K562 (cell line): ENCODE results near the gene SACM1L. TPM values are rescaled to one million over a fixed set of nuclear protein-coding genes. Genes with fewer than 3 reads are reported as not detected.

Experiments used
- DACH1 ChIP-seq: fragments of 450-650 bp; IDR thresholded peaks from 2 replicates; pipeline ENCODE4 v1.6.1; 2018; ENCODE audit not compliant: partially characterized antibody
- E2F6 ChIP-seq, 2 experiments: IDR thresholded peaks; 2 replicates each; pipeline ENCODE4 v1.6.1; 2011; ENCODE audit warnings: borderline replicate concordance in 1 of 2, control low read depth in 1 of 2, low read depth in 1 of 2, low read length in 1 of 2, mild to moderate bottlenecking in 1 of 2, mixed read lengths in 1 of 2, moderate library complexity in 1 of 2; ENCODE audit not compliant: insufficient read depth in 1 of 2, insufficient read length in 1 of 2, poor library complexity in 1 of 2, severe bottlenecking in 1 of 2; ENCODE audit errors: extremely low read depth in 1 of 2
- ILF3 ChIP-seq: fragments of 450-650 bp; IDR thresholded peaks from 2 replicates; pipeline ENCODE4 v1.6.1; 2018; ENCODE audit warnings: antibody characterized with exemption, mild to moderate bottlenecking, moderate library complexity, borderline replicate concordance
- KDM5B ChIP-seq: fragments of 200-600 bp; sonication (generic); IDR thresholded peaks from 2 replicates; pipeline ENCODE4 v1.6.1; 2012; ENCODE audit warnings: low read depth, mild to moderate bottlenecking, moderate library complexity, low read length, control low read depth, inconsistent platforms; ENCODE audit not compliant: insufficient replicate concordance
- MTA3 ChIP-seq: fragments of 450-650 bp; formaldehyde crosslinking; IDR thresholded peaks from 2 replicates; pipeline ENCODE4 v1.6.1; 2017; ENCODE audit warnings: mild to moderate bottlenecking, borderline replicate concordance
- NBN ChIP-seq: fragments of 450-650 bp; IDR thresholded peaks from 2 replicates; pipeline ENCODE4 v1.6.1; 2016; ENCODE audit warnings: low read depth, mild to moderate bottlenecking
- NFYB ChIP-seq: IDR thresholded peaks from 2 replicates; pipeline ENCODE4 v1.6.1; 2011; ENCODE audit warnings: mild to moderate bottlenecking, moderate library complexity; ENCODE audit not compliant: insufficient read length; ENCODE audit errors: extremely low read depth
- SMAD3 ChIP-seq: fragments of 450-650 bp; formaldehyde crosslinking; conservative IDR thresholded peaks from 2 replicates; pipeline ENCODE4 v1.4.0; 2020; ENCODE audit warnings: mild to moderate bottlenecking
- SMAD4 ChIP-seq: fragments of 250-450 bp; sonication (Bioruptor Pico); conservative IDR thresholded peaks from 2 replicates; pipeline ENCODE4 v1.8.0; 2021; ENCODE audit warnings: inconsistent platforms, mild to moderate bottlenecking, moderate library complexity
- SREBF1 ChIP-seq: fragments of 150-350 bp; IDR thresholded peaks from 2 replicates; pipeline ENCODE4 v1.6.1; 2014; ENCODE audit warnings: antibody characterized with exemption, low read depth, low read length, borderline replicate concordance
- STAT6 ChIP-seq: sonication (generic); formaldehyde crosslinking; IDR thresholded peaks from 2 replicates; pipeline ENCODE4 v1.8.1; 2023; ENCODE audit warnings: mild to moderate bottlenecking, missing genetic modification reagents
- TRIM24 ChIP-seq, 2 experiments: fragments of 450-650 bp; IDR thresholded peaks; 2 replicates each; pipeline ENCODE4 v1.6.1; 2016
- WHSC1 ChIP-seq: IDR thresholded peaks from one replicate; pipeline ENCODE4 v1.6.1; 2012; ENCODE audit warnings: low read length, control low read depth, inconsistent platforms
- ZNF431 ChIP-seq: sonication (generic); formaldehyde crosslinking; IDR thresholded peaks from 2 replicates; pipeline ENCODE4 v1.8.0; 2022; ENCODE audit warnings: mild to moderate bottlenecking, missing genetic modification reagents
- ZNF76 ChIP-seq: fragments of 250-450 bp; sonication (Bioruptor Pico); IDR thresholded peaks from 2 replicates; pipeline ENCODE4 v1.4.0; 2020; ENCODE audit warnings: mild to moderate bottlenecking, moderate library complexity, borderline replicate concordance
- ZNF766 ChIP-seq: fragments of 200-800 bp; sonication (Bioruptor generic); conservative IDR thresholded peaks from 2 replicates; pipeline ENCODE4 v1.6.1; 2016; ENCODE audit warnings: missing genetic modification characterization, missing compliant biosample characterization
- polyA plus RNA-seq, 8 experiments: library from polyadenylated mRNA; depleted of rRNA in 4 of 8; stranded (reverse) in 5 of 8; unstranded in 3 of 8; fragments of >200 nt; fragmentation: Nextera tagmentation in 2 of 8; fragmentation: Illumina TruSeq in 1 of 8; extraction: Ambion mirVana in 2 of 8; extraction: Trizol in 1 of 8; gene quantifications; 2 replicates each; pipeline versions ENCODE4 v1.2.1 to v1.2.3, GENCODE V29; 2011 to 2014; ENCODE audit warnings: inconsistent platforms in 1 of 8, missing spikeins in 1 of 8
- total RNA-seq, 7 experiments: library from RNA; depleted of rRNA in 6 of 7; stranded (reverse); fragments of >200 nt in 6 of 7; fragmentation: Illumina TruSeq in 2 of 7; extraction: Trizol in 2 of 7; gene quantifications; 2 replicates each; pipeline versions ENCODE4 v1.2.1 to v1.2.3, GENCODE V29; 2011 to 2021; ENCODE audit warnings: low replicate concordance in 1 of 7
- TF ChIP-seq, protein P1 (sequence below): sonication (generic); formaldehyde crosslinking; IDR thresholded peaks from 2 replicates; pipeline ENCODE4 v1.8.0; 2022; ENCODE audit warnings: missing genetic modification reagents, mild to moderate bottlenecking, borderline replicate concordance
- TF ChIP-seq, protein P2 (sequence below), 2 experiments: fragments of 450-650 bp in 1 of 2; sonication (generic) in 1 of 2; formaldehyde crosslinking; conservative IDR thresholded peaks; 2 replicates each; pipeline versions ENCODE4 v1.4.0 to v1.8.1; 2020 to 2022; ENCODE audit warnings: mild to moderate bottlenecking in 1 of 2, missing genetic modification reagents in 1 of 2
- TF ChIP-seq, protein P3 (sequence below): fragments of 450-650 bp; IDR thresholded peaks from 2 replicates; pipeline ENCODE4 v1.6.1; 2016; ENCODE audit warnings: missing biosample characterization, missing genetic modification characterization

SACM1L gene
- total and polyA plus RNA-seq, 9 of the 15 experiments (the other 6 are each of a cell fraction or from before 2014, with no cell fraction given), result 25.7 to 67.2 (median 40.3) TPM

DNA sequence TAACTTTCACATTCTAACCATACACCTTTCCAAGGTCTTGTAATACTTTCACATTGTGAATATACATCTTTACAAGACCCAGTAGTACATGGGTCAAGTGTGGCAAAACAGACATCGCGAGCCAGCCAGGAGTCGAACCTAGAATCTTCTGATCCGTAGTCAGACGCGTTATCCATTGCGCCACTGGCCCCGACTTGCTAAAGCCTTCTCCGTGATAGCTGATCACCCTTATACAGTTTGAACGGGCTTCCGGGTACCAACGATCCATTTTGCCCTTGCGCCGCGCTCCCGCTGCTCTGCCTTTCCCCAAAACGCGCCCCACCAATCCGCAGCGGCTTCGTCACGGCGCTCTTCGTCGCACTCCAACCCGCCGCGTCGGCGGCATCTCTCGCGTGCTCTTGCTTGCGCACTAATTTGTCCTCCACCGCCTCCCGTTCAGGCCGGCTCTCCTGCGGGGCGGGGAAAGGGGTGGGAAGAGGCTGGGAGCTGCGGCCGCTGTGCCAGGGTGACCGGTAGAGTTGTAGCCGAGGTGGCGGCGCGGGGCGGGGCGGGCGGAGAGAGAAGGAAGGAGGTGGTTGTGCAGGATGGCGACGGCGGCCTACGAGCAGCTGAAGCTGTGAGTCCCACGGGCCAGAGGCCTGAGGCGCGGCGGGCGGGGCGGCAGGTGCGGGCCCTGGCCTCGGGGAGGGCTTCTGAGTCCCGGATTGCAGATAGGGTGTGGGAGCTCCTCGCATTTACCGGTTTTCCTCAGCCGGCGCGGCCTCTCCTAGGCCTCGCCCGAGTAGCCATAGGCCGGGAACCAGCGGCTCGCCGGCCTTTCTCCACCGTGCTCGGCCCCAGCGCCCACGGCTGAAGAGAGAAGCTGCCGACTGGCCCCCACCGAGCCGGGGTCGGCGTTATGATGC, at the start of gene SACM1L (continued):
- TF ChIP-seq STAT6 (CRISPR knock-in tag) (no peak; the same call in none of the 2 replicates), KDM5B (peak; percentile 58), SMAD3 (CRISPR knock-in tag) (0 out of 2 replicates have a peak, but pooled peaks have one; percentile 49), ZNF76 (CRISPR knock-in tag) (0 out of 2 replicates have a peak, but pooled peaks have one; percentile 48), E2F6 (IDR thresholded peaks at IDR 0.05; ENCODE audit: borderline replicate concordance in 1 of 2, extremely low read depth in 1 of 2, insufficient read depth in 1 of 2, insufficient read length in 1 of 2, low read depth in 1 of 2, low read length in 1 of 2, poor library complexity in 1 of 2, severe bottlenecking in 1 of 2) (peak; percentile 90 to 91), SMAD4 (CRISPR knock-in tag) (0 out of 2 replicates have a peak, but pooled peaks have one; percentile 31), SREBF1 (peak; percentile 73; the same call in 1 of the 2 replicates), WHSC1 (no peak), MTA3 (peak; percentile 100), ILF3 (peak; percentile 93; the same call in 1 of the 2 replicates), DACH1 (no peak), TRIM24 (IDR thresholded peaks at IDR 0.05) (peak in 1 of 2 experiments; percentile 77; a peak in 2 of 4 replicates), NFYB (peak; percentile 51), NBN (peak; percentile 95), ZNF431 (peak; percentile 56; the same call in 1 of the 2 replicates), ZNF766 (CRISPR knock-in tag) (no peak)
- TF ChIP-seq, protein P1, sequence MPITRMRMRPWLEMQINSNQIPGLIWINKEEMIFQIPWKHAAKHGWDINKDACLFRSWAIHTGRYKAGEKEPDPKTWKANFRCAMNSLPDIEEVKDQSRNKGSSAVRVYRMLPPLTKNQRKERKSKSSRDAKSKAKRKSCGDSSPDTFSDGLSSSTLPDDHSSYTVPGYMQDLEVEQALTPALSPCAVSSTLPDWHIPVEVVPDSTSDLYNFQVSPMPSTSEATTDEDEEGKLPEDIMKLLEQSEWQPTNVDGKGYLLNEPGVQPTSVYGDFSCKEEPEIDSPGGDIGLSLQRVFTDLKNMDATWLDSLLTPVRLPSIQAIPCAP (CRISPR knock-in tag), result peak; percentile 90; the same call in 1 of the 2 replicates
- TF ChIP-seq, protein P2, sequence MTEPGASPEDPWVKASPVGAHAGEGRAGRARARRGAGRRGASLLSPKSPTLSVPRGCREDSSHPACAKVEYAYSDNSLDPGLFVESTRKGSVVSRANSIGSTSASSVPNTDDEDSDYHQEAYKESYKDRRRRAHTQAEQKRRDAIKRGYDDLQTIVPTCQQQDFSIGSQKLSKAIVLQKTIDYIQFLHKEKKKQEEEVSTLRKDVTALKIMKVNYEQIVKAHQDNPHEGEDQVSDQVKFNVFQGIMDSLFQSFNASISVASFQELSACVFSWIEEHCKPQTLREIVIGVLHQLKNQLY (CRISPR knock-in tag; conservative IDR thresholded peaks at IDR 0.05), result no peak
- TF ChIP-seq, protein P3, sequence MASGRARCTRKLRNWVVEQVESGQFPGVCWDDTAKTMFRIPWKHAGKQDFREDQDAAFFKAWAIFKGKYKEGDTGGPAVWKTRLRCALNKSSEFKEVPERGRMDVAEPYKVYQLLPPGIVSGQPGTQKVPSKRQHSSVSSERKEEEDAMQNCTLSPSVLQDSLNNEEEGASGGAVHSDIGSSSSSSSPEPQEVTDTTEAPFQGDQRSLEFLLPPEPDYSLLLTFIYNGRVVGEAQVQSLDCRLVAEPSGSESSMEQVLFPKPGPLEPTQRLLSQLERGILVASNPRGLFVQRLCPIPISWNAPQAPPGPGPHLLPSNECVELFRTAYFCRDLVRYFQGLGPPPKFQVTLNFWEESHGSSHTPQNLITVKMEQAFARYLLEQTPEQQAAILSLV (tag), result peak; percentile 56; the same call in 1 of the 2 replicates
